OCI-LY7 (cell line): ENCODE measurements around the gene RNF145. TPM values are rescaled to one million over a fixed set of nuclear protein-coding genes. Genes with fewer than 3 reads are reported as not detected.
A peak's percentile ranks its signal among the peaks of the same experiment; 100 is the strongest.

ENCODE experiments used
- BruUV-seq: library from RNA; stranded (reverse); fragments of 400-500 nt; replicated peaks from 2 replicates; lab custom pipeline; 2021; lab: Mats Ljungman, UMichigan
- CTCF ChIA-PET: fragments of 300-600 bp; sonication (Branson Sonifier 250); formaldehyde crosslinking; loops from one replicate; lab custom pipeline; 2022; ENCODE audit warnings: antibody characterized with exemption; ENCODE audit not compliant: unreplicated experiment; lab: Charles Lee
- POLR2A ChIA-PET: fragments of 300-600 bp; sonication (Branson Sonifier 250); formaldehyde crosslinking; loops from one replicate; lab custom pipeline; 2022; ENCODE audit warnings: antibody characterized with exemption; lab: Charles Lee
- DNase-seq: peaks from one replicate; pipeline ENCODE4 v3.0.0-alpha.2; 2015; ENCODE audit warnings: low spot score
- H2AFZ ChIP-seq: fragments of 200-600 bp; sonication (generic), shearing (Covaris generic); 2 replicates; pipeline ENCODE4 v1.6.1; 2014; ENCODE audit warnings: mild to moderate bottlenecking, antibody characterized with exemption, low read length, moderate library complexity
- H3K27ac ChIP-seq: fragments of 200-600 bp; sonication (generic); 2 replicates; pipeline ENCODE4 v1.5.1; 2014; ENCODE audit warnings: mixed run types, low read depth, mild to moderate bottlenecking, moderate library complexity, low read length, inconsistent platforms; ENCODE audit not compliant: poor library complexity, severe bottlenecking
- H3K36me3 ChIP-seq: fragments of 200-600 bp; sonication (generic); 2 replicates; pipeline ENCODE4 v1.6.1; 2014; ENCODE audit warnings: mild to moderate bottlenecking, antibody characterized with exemption, low read length, moderate library complexity, mixed read lengths; ENCODE audit not compliant: insufficient read depth
- H3K4me1 ChIP-seq: fragments of 200-600 bp; sonication (generic); 2 replicates; pipeline ENCODE4 v1.5.1; 2014; ENCODE audit warnings: mild to moderate bottlenecking, low read length; ENCODE audit not compliant: insufficient read depth, poor library complexity, severe bottlenecking
- H3K4me2 ChIP-seq: fragments of 200-600 bp; sonication (generic); 2 replicates; pipeline ENCODE4 v1.6.1; 2014; ENCODE audit warnings: mild to moderate bottlenecking, low read length
- H3K4me3 ChIP-seq: fragments of 200-600 bp; sonication (generic); 2 replicates; pipeline ENCODE4 v1.5.1; 2014; ENCODE audit warnings: mild to moderate bottlenecking, low read depth, low read length; ENCODE audit not compliant: poor library complexity, severe bottlenecking
- H3K79me2 ChIP-seq: fragments of 200-600 bp; sonication (generic); 2 replicates; pipeline ENCODE4 v1.6.1; 2016; ENCODE audit warnings: low read depth, mild to moderate bottlenecking, low read length, moderate library complexity, mixed read lengths; ENCODE audit not compliant: insufficient read depth
- H3K9me2 ChIP-seq: fragments of 200-600 bp; sonication (generic); 2 replicates; pipeline ENCODE4 v1.6.1; 2016; ENCODE audit warnings: mild to moderate bottlenecking, low read length, mixed read lengths; ENCODE audit not compliant: insufficient read depth
- H3K9me3 ChIP-seq: fragments of 200-600 bp; sonication (generic); 2 replicates; pipeline ENCODE4 v1.6.1; 2014; ENCODE audit warnings: mild to moderate bottlenecking, mixed run types, low read length, mixed read lengths
- H4K20me1 ChIP-seq: fragments of 200-600 bp; sonication (generic); 2 replicates; pipeline ENCODE4 v1.6.1; 2014; ENCODE audit warnings: mild to moderate bottlenecking, antibody characterized with exemption, low read length, moderate library complexity, mixed read lengths; ENCODE audit not compliant: insufficient read depth
- CTCF ChIP-seq: fragments of 200-600 bp; sonication (generic); conservative IDR thresholded peaks from 2 replicates; pipeline ENCODE4 v1.5.1; 2014; ENCODE audit warnings: mild to moderate bottlenecking, antibody characterized with exemption, low read length, moderate library complexity, mixed read lengths
- EZH2phosphoT487 ChIP-seq: fragments of 200-600 bp; sonication (generic); IDR thresholded peaks from 2 replicates; pipeline ENCODE4 v1.6.1; 2018; ENCODE audit warnings: low read depth, borderline replicate concordance, mild to moderate bottlenecking, mixed run types, antibody characterized with exemption, low read length, moderate library complexity, mixed read lengths
- intact Hi-C: fragments of 100-400 bp; cut with micrococcal nuclease; formaldehyde crosslinking; loops from one replicate; pipeline ENCODE4 v1.10.0; 2022; ENCODE audit not compliant: unreplicated experiment
- total RNA-seq, 2 experiments: library from RNA; depleted of rRNA in 1 of 2; stranded (reverse); fragments of >200 nt in 1 of 2; shearing (Covaris generic) in 1 of 2; gene quantifications; 2 replicates each; pipeline ENCODE4 v1.2.3, GENCODE V29; 2014 to 2022

The RNF145 gene
- total RNA-seq, 2 experiments from 2014 or later = 18.6 to 34.9 TPM

- Histone ChIP-seq H3K4me3 (no peak overlapping the region), H3K9me2 (no peaks in the 10 kb centered on the region), H4K20me1 (no peaks in the 10 kb centered on the region), H3K9me3 (no peaks in the 10 kb centered on the region), H3K4me1 (no peaks in the 10 kb centered on the region), H3K4me2 (no peak overlapping the region), H3K79me2 (no peaks in the 10 kb centered on the region), H2AFZ (no peak overlapping the region), H3K36me3 (no peaks in the 10 kb centered on the region), H3K27ac (no peak overlapping the region)
- TF ChIP-seq EZH2phosphoT487 (no peak), CTCF (no peak)
- ChIA-PET CTCF (no interaction called here), POLR2A (interaction anchor here (0.6 to 0.7 kb wide), 2 partner anchors 25 to 168 kb away, joined by 3 to 6 read pairs; no protein-coding TSS in a partner anchor)
- no TSS peak for BruUV-seq
- intact Hi-C loops = no loop called here
- no peak for DNase-seq
Measured at GRCh38 chr5:159217236-159217635, 7.9 kb upstream of the RNF145 start.

GRCh38 chr5:159216454-159216853 is 7.1 kb upstream of the RNF145 start:
- no peaks in the 10 kb centered on the region for H3K36me3 ChIP-seq
- no peak overlapping the region for H2AFZ ChIP-seq
- TF ChIP-seq CTCF (0 out of 2 replicates have a peak, but pooled peaks have one; percentile 19), EZH2phosphoT487 (no peak)
- CTCF ChIA-PET = interaction anchor here (1.3 kb wide), 1 partner anchor 10 kb away, joined by 3 read pairs; no protein-coding TSS in a partner anchor
- no peaks in the 10 kb centered on the region for H4K20me1 ChIP-seq
- peaks cover 6% of the 10 kb centered on the region for H3K4me1 ChIP-seq
- no TSS peak for BruUV-seq
- H3K9me3 ChIP-seq = no peaks in the 10 kb centered on the region
- POLR2A ChIA-PET = interaction anchor here (0.6 to 1.0 kb wide), 4 partner anchors 24 to 1111 kb away, joined by 3 to 6 read pairs (median 4); no protein-coding TSS in a partner anchor
- intact Hi-C loops = no loop called here
- H3K79me2 ChIP-seq = no peaks in the 10 kb centered on the region
- no peak for DNase-seq
- H3K27ac ChIP-seq = no peak overlapping the region
- H3K9me2 ChIP-seq = no peaks in the 10 kb centered on the region
- no peak overlapping the region for H3K4me2 ChIP-seq
- H3K4me3 ChIP-seq = no peak overlapping the region

- no TSS peak for BruUV-seq
- ChIA-PET POLR2A (interaction anchor here (1.0 kb wide), 1 partner anchor 48 kb away, joined by 4 read pairs; no protein-coding TSS in a partner anchor), CTCF (interaction anchor here (1.3 kb wide), 1 partner anchor 10 kb away, joined by 3 read pairs; no protein-coding TSS in a partner anchor)
- H3K36me3 ChIP-seq = no peaks in the 10 kb centered on the region
- H3K4me3 ChIP-seq = no peak overlapping the region
- H2AFZ ChIP-seq = no peak overlapping the region
- no peaks in the 10 kb centered on the region for H4K20me1 ChIP-seq
- H3K9me3 ChIP-seq = no peaks in the 10 kb centered on the region
- no peaks in the 10 kb centered on the region for H3K9me2 ChIP-seq
- intact Hi-C loops = no loop called here
- no peak overlapping the region for H3K27ac ChIP-seq
- no peak for TF ChIP-seq EZH2phosphoT487
- H3K79me2 ChIP-seq = no peaks in the 10 kb centered on the region
- no peak for DNase-seq
- peaks cover 10% of the 10 kb centered on the region for H3K4me1 ChIP-seq
- no peak overlapping the region for H3K4me2 ChIP-seq
Measured at GRCh38 chr5:159215886-159216285, 6.5 kb upstream of the RNF145 start.
